Omental fat pad (tissue), 4 donors: Measurements from ENCODE around the gene FGFR2. TPM values are rescaled to one million over a fixed set of nuclear protein-coding genes. Genes with fewer than 3 reads are reported as not detected.

Source experiments
- ATAC-seq: fragments of 150-250 bp; one replicate; pipeline ENCODE4 v1.9.1; 2016; ENCODE audit warnings: mild to moderate bottlenecking, moderate library complexity; ENCODE audit not compliant: low FRiP score
- DNase-seq: peaks from one replicate; pipeline ENCODE4 v3.0.0-alpha.2; 2019; ENCODE audit warnings: low spot score
- CTCF ChIP-seq, 3 donors: fragments of 450-650 bp; IDR thresholded peaks; one replicate each; pipeline ENCODE4 v1.5.1; 2016 to 2017; ENCODE audit warnings: antibody characterized with exemption in 3 of 3, mild to moderate bottlenecking in 3 of 3, moderate library complexity in 2 of 3
- total RNA-seq, 4 donors: library from RNA; depleted of rRNA; stranded (reverse); fragments of >200 nt; gene quantifications; one replicate each; pipeline ENCODE4 v1.1.0, GENCODE V29; 2016

The FGFR2 gene
- total RNA-seq, 4 donors from 2014 or later, result 2.0 to 8.4 (median 2.4) TPM

GRCh38 chr10:121455377-121455776 is 142.9 kb downstream of the FGFR2 start:
- no peak for TF ChIP-seq CTCF (IDR thresholded peaks at IDR 0.05)
- DNase-seq (no peak), ATAC-seq (no peak)

- DNase-seq (no peak), ATAC-seq (no peak)
- no peak for TF ChIP-seq CTCF (IDR thresholded peaks at IDR 0.05)
Measured at GRCh38 chr10:121454781-121455180, 143.5 kb downstream of the FGFR2 start.

GRCh38 chr10:121453160-121453559 is 145.1 kb downstream of the FGFR2 start:
- DNase-seq, result no peak
- TF ChIP-seq CTCF (IDR thresholded peaks at IDR 0.05), result no peak
- no peak for ATAC-seq

GRCh38 chr10:121452581-121452980 is 145.7 kb downstream of the FGFR2 start:
- ATAC-seq (no peak), DNase-seq (no peak)
- no peak for TF ChIP-seq CTCF (IDR thresholded peaks at IDR 0.05)

GRCh38 chr10:121450247-121450646 is 148.0 kb downstream of the FGFR2 start:
- no peak for DNase-seq
- ATAC-seq, result no peak
- TF ChIP-seq CTCF (IDR thresholded peaks at IDR 0.05), result no peak

GRCh38 chr10:121449482-121449924 is 148.7 kb downstream of the FGFR2 start:
- ATAC-seq (no peak), DNase-seq (no peak)
- no peak for TF ChIP-seq CTCF (IDR thresholded peaks at IDR 0.05)

- no peak for ATAC-seq
- no peak for TF ChIP-seq CTCF (IDR thresholded peaks at IDR 0.05)
- no peak for DNase-seq
Measured at GRCh38 chr10:121448766-121449421, 149.3 kb downstream of the FGFR2 start.
